Osteocyte (in vitro differentiated cells): ENCODE measurements around the gene PDE1C. TPM values are rescaled to one million over a fixed set of nuclear protein-coding genes. Genes with fewer than 3 reads are reported as not detected.

Experiments used
- DNase-seq: peaks from one replicate; pipeline ENCODE4 v3.0.0; 2021; ENCODE audit warnings: mixed read lengths; ENCODE audit not compliant: unreplicated experiment; ENCODE audit errors: extremely low spot score
- H3K27ac Mint-ChIP-seq: one replicate; pipeline ENCODE4 v1.8.0; 2021; ENCODE audit warnings: mild to moderate bottlenecking, mixed read lengths; ENCODE audit not compliant: unreplicated experiment
- H3K27me3 Mint-ChIP-seq: one replicate; pipeline ENCODE4 v1.8.0; 2021; ENCODE audit warnings: mixed read lengths; ENCODE audit not compliant: unreplicated experiment
- H3K36me3 Mint-ChIP-seq: one replicate; pipeline ENCODE4 v1.8.0; 2021; ENCODE audit warnings: mixed read lengths; ENCODE audit not compliant: unreplicated experiment
- H3K4me1 Mint-ChIP-seq: one replicate; pipeline ENCODE4 v1.8.0; 2021; ENCODE audit warnings: mixed read lengths; ENCODE audit not compliant: unreplicated experiment
- H3K4me3 Mint-ChIP-seq: one replicate; pipeline ENCODE4 v1.8.0; 2021; ENCODE audit warnings: mild to moderate bottlenecking, moderate library complexity, mixed read lengths; ENCODE audit not compliant: unreplicated experiment
- H3K9me3 Mint-ChIP-seq: one replicate; pipeline ENCODE4 v1.8.0; 2021; ENCODE audit warnings: mixed read lengths; ENCODE audit not compliant: unreplicated experiment
- CTCF ChIP-seq: fragments of 200-600 bp; sonication (generic); IDR thresholded peaks from 2 replicates; pipeline ENCODE4 v1.5.0; 2021; ENCODE audit warnings: antibody characterized with exemption, mild to moderate bottlenecking, moderate library complexity
- total RNA-seq: library from RNA; stranded (reverse); gene quantifications from 2 replicates; pipeline ENCODE4 v1.2.1, GENCODE V29; 2021

The PDE1C gene
- total RNA-seq, 1 donor from 2014 or later = 187 TPM

- no peak for TF ChIP-seq CTCF
- Mint-ChIP-seq H3K36me3 (no peaks in the 10 kb centered on the region), H3K4me1 (peaks cover 37% of the 10 kb centered on the region), H3K27me3 (no peaks in the 10 kb centered on the region), H3K9me3 (no peaks in the 10 kb centered on the region), H3K27ac (peak overlapping the region; percentile 86), H3K4me3 (no peak overlapping the region)
- DNase-seq = no peak
These were observed 24.3 kb upstream of the PDE1C start for GRCh38 chr7:32094516-32094915.

- Mint-ChIP-seq H3K4me1 (peaks cover 37% of the 10 kb centered on the region), H3K4me3 (no peak overlapping the region), H3K27ac (peak overlapping the region; percentile 86), H3K27me3 (no peaks in the 10 kb centered on the region), H3K36me3 (no peaks in the 10 kb centered on the region), H3K9me3 (no peaks in the 10 kb centered on the region)
- DNase-seq = no peak
- no peak for TF ChIP-seq CTCF
These were observed 23.5 kb upstream of the PDE1C start for GRCh38 chr7:32093415-32094408.

- Mint-ChIP-seq H3K9me3 (no peaks in the 10 kb centered on the region), H3K36me3 (no peaks in the 10 kb centered on the region), H3K27ac (peak overlapping the region; percentile 86), H3K4me3 (no peak overlapping the region), H3K27me3 (no peaks in the 10 kb centered on the region), H3K4me1 (peaks cover 37% of the 10 kb centered on the region)
- no peak for TF ChIP-seq CTCF
- no peak for DNase-seq
These were observed 22.1 kb upstream of the PDE1C start for GRCh38 chr7:32092346-32092745.

- no peak for DNase-seq
- H3K9me3 Mint-ChIP-seq = no peaks in the 10 kb centered on the region
- H3K27me3 Mint-ChIP-seq = no peaks in the 10 kb centered on the region
- TF ChIP-seq CTCF = no peak
- H3K4me1 Mint-ChIP-seq = peaks cover 37% of the 10 kb centered on the region
- H3K4me3 Mint-ChIP-seq = no peak overlapping the region
- peak overlapping the region; percentile 43 for H3K27ac Mint-ChIP-seq
- H3K36me3 Mint-ChIP-seq = no peaks in the 10 kb centered on the region
These were observed 21.5 kb upstream of the PDE1C start for GRCh38 chr7:32091608-32092210.

GRCh38 chr7:32089678-32090077 lies 19.5 kb upstream of the PDE1C start:
- TF ChIP-seq CTCF = no peak
- H3K36me3 Mint-ChIP-seq = no peaks in the 10 kb centered on the region
- H3K4me3 Mint-ChIP-seq = no peak overlapping the region
- DNase-seq = no peak
- no peaks in the 10 kb centered on the region for H3K9me3 Mint-ChIP-seq
- H3K27me3 Mint-ChIP-seq = no peaks in the 10 kb centered on the region
- no peak overlapping the region for H3K27ac Mint-ChIP-seq
- peaks cover 31% of the 10 kb centered on the region for H3K4me1 Mint-ChIP-seq
